T-helper 2 cell (primary cell): ENCODE data around the gene ATP5PF.
"Not testable (repeated sequence)": the region's sequence is repeated elsewhere in the genome, so short reads cannot be mapped to it uniquely, and the experiment has no call there.

Experiments
- DNase-seq, 5 experiments: peaks; one replicate each; pipeline versions ENCODE4 v3.0.0 to v3.0.0-alpha.2; 2012 to 2022
- total RNA-seq, 2 donors: gene quantifications; one replicate each; lab custom pipeline; 2026; lab: John Stamatoyannopoulos, UW

The ATP5PF gene
- total RNA-seq, result 7.5 to 13.6 reads per million in 2 donors

GRCh38 chr21:25734904-25735645, at the start of gene ATP5PF, which contains the start of gene GABPA:
Gene ATP5PF, minus strand, starts transcription at chr21:25734904. Its CDS starts 5,110 bp downstream, at chr21:25729794.
Gene GABPA, plus strand, starts transcription at chr21:25734972. Its CDS starts 6,627 bp downstream, at chr21:25741599.
- DNase-seq, result peak; percentile 94 to 100 (median 97)

GRCh38 chr21:25778126-25778875, 43.6 kb upstream of the ATP5PF start:
- not testable (repeated sequence) for DNase-seq

- DNase-seq, result no peak
These were observed 41.7 kb upstream of the ATP5PF start for GRCh38 chr21:25776440-25776839.

GRCh38 chr21:25772686-25773085, 38.0 kb upstream of the ATP5PF start:
- no peak for DNase-seq

- DNase-seq, result no peak
These were observed 33.2 kb upstream of the ATP5PF start for GRCh38 chr21:25767921-25768320.

GRCh38 chr21:25764065-25764464, 29.4 kb upstream of the ATP5PF start:
- DNase-seq, result no peak

- DNase-seq, result no peak
These were observed 26.0 kb upstream of the ATP5PF start for GRCh38 chr21:25760677-25761076.

- no peak for DNase-seq
These were observed 25.4 kb upstream of the ATP5PF start for GRCh38 chr21:25760061-25760460.

- no peak for DNase-seq
These were observed 24.9 kb upstream of the ATP5PF start for GRCh38 chr21:25759573-25759972.

GRCh38 chr21:25757531-25757930, 22.8 kb upstream of the ATP5PF start:
- DNase-seq, result no peak

GRCh38 chr21:25756190-25756932, 21.7 kb upstream of the ATP5PF start:
- DNase-seq, result no peak

GRCh38 chr21:25752416-25752815, 17.7 kb upstream of the ATP5PF start:
- DNase-seq, result no peak

- peak in 1 of 5 experiments; percentile 42 for DNase-seq
These were observed 15.4 kb upstream of the ATP5PF start for GRCh38 chr21:25750085-25750484.

- DNase-seq, result no peak
These were observed 10.2 kb upstream of the ATP5PF start for GRCh38 chr21:25744854-25745253.

GRCh38 chr21:25742900-25743299, 8.2 kb upstream of the ATP5PF start:
- DNase-seq, result no peak

- DNase-seq, result no peak
These were observed 2.7 kb upstream of the ATP5PF start for GRCh38 chr21:25737421-25737820.

GRCh38 chr21:25735646-25736597, 1.2 kb upstream of the ATP5PF start:
- peak in 2 of 5 experiments; percentile 69 to 84 for DNase-seq

- no peak for DNase-seq
These were observed 125 bp downstream of the ATP5PF start for GRCh38 chr21:25734654-25734903.

GRCh38 chr21:25733859-25734653, 648 bp downstream of the ATP5PF start:
- DNase-seq, result peak in 2 of 5 experiments; percentile 22 to 63

- DNase-seq, result no peak
These were observed 2.5 kb downstream of the ATP5PF start for GRCh38 chr21:25732091-25732760.

- no peak for DNase-seq
These were observed 12.1 kb downstream of the ATP5PF start for GRCh38 chr21:25722631-25723030.
